GM18909 (cell line): ENCODE results near the gene TENM4.

ENCODE experiments used
- ATAC-seq: cut with Tn5 transposase; IDR thresholded peaks from one replicate; pipeline ENCODE4 v1.9.1; 2021; ENCODE audit warnings: mild to moderate bottlenecking; ENCODE audit not compliant: unreplicated experiment, poor library complexity

TENM4 gene

GRCh38 chr11:79440571-79441460, at the start of gene TENM4:
Gene TENM4 (minus strand): TSS chr11:79441030. CDS start chr11:79069944, 371,086 bp downstream.
- peak; percentile 33 for ATAC-seq

DNA sequence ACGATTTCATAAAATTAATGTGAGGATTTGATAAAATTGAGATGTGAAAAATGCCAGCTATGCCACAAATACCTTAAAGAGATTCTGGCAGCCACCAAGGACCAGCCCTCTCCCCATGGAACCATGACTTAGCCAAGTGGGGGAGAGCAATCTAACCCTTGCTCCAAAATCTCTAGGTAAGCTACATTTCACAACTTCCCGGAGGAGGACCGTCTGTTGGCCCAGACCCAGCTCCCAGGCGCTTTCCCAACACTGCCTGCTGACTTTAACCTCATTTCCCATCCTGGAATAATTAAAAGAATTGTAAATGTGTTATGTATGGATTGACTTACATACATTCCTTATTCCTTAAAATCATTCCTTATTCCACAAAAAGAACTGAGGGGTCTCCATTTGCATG, 47.5 kb upstream of the TENM4 start:
- no peak for ATAC-seq

DNA sequence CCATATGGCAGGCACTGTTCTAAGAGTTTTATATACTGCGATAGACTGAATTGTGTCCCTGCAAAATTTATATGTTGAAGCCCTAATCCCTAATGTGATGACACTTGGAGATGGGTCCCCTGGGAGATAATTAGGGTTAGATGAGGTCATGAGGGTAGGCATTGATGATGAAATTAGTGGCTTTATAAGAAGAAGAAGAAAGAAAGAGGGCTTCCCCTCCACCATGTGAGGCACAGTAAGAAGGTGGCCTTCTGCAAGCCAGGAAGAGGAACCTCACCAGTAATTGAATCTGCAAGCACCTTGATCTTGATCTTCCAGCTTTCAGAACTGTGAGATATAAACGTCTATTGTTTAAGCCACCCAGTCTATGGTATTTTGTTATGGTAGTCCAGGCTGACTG, 46.6 kb upstream of the TENM4 start:
- ATAC-seq: no peak

DNA sequence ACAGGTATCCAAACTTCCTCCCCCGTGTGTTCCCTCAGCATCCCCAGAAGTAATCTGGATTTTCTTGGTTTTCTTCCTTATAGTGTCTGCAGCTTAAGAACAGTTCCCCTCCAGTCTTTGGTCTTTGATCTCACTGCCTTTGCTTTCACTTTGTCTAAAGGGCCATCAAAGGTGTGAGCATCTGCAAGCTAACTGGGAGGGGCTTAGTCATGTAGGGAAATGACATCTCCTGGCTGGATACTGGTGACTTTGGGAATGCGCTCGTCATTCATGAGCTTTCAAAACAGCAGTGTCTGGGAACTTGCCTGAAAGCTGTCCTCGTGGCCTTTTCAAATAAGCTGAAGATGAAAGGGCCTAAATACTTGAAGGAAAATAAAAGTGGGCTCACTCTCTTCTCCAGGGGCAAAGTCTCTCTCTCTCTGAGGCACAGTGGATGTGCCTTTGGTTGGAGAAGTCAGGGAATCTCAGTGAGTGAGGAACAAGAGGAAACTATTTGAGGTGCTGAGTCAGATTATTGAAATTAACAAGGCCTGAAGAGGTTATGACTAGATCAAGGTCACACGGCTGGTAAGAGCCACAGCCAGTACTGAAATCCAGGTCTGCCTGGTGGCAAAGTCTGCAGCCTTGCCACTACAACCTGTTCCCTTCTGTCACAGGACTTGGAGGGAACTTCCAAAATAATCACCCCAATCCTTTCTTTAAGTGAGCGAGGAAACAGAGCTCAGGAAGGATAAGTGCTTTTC, 45.6 kb upstream of the TENM4 start:
- ATAC-seq: no peak

DNA sequence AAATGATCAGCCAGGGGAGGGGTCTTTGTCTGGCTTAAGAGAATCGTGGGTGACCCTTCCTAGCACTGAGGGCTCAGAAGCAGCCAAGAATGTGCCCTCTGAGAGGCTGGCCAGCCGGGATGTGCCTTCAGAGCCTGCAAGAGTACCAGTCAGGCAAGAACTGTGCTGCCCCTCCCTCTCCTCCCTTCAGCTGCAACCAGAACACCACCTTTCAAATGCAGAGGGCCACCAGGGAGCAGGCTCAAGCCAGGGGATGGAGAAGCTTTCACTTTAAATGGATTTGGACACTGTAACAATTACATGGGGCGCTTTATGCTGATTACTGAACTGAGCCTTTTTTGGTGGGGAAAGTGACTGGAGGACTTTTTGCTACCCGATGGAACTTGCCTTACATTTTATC, 44.9 kb upstream of the TENM4 start:
- ATAC-seq: no peak

- ATAC-seq: no peak
These were observed 44.0 kb upstream of the TENM4 start for GRCh38 chr11:79484872-79485271.

- peak; percentile 91 for ATAC-seq
These were observed 42.0 kb upstream of the TENM4 start for GRCh38 chr11:79482800-79483199.

DNA sequence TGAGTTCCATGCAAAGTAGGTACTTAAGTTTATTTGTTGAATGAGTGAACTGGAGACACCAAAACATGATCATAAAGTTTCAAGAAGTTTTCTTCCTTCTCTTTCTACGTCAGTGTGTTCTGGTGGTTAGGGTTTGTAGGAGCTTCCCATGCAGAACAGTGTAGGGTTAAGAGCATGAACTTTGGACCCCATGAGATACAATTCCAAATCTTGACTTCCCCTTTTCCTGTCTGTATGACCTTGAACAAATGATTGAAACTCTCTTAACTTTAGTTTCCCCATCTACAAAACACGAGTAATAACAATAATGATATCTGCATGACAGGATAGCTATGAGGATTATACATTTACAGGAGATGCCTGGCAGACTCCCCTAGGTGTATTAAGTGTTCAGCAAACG, 41.0 kb upstream of the TENM4 start:
- peak; percentile 50 for ATAC-seq

GRCh38 chr11:79480864-79481263, 40.0 kb upstream of the TENM4 start:
- no peak for ATAC-seq

- ATAC-seq: no peak
These were observed 32.1 kb upstream of the TENM4 start for GRCh38 chr11:79472819-79473529.

DNA sequence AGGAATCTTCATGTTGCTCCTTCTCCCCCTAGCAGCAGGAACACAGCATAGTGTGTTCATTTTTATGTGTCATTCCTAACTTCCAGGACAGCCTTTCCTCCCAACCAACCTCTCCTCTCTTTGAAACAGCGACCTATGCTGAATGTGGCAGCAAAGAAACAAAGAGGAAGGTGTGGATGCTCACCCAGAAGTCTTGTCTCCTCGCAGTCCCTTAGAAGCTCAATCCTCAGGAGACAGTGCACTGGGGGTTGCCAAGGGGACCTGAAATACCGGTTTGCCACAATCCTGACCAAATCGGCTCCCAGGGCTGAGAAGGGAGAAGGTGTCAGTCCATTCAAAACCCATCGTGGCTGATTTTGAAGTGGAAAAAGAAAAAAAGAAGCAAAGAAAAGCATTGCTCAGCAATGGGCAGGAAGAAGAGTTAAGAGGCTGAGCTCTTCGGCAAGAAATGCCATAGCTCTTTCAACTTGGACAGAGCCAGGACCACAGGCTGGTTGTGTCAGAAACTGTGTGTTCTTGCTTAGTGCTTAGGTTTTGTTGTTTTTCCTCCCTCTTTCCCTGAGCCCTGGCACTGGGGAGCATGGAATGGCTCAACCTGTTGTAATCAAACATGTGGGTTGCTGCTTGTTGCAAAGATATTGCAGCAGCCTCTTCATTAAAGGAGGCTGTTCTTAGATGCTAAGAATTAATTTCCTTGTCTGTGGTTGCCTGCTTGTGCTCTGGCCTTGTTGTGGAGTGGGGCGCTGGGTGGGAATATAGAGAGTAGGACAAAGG, 30.4 kb upstream of the TENM4 start:
- no peak for ATAC-seq

GRCh38 chr11:79470161-79470560, 29.3 kb upstream of the TENM4 start:
- no peak for ATAC-seq

DNA sequence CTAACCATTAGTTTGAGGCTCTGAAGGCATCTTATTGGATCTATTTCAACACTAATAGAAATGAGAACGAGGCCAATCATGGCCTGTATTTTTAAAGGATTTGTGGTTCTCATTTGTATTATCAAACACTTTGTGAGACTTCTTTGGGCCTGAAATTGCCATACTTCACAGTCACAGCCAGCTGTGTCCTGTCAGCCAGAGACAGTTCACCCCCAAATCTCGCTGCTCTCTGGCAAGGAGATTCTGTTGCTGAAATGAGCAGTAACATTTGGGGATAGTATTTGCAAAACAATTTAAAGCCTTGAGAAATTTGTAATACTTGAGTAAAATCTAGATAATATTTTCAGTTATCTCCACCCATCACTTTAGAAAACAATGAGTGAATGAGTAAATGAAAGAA, 26.9 kb upstream of the TENM4 start:
- ATAC-seq: no peak

GRCh38 chr11:79466411-79466810, 25.6 kb upstream of the TENM4 start:
- no peak for ATAC-seq

- no peak for ATAC-seq
These were observed 24.3 kb upstream of the TENM4 start for GRCh38 chr11:79465160-79465559.

DNA sequence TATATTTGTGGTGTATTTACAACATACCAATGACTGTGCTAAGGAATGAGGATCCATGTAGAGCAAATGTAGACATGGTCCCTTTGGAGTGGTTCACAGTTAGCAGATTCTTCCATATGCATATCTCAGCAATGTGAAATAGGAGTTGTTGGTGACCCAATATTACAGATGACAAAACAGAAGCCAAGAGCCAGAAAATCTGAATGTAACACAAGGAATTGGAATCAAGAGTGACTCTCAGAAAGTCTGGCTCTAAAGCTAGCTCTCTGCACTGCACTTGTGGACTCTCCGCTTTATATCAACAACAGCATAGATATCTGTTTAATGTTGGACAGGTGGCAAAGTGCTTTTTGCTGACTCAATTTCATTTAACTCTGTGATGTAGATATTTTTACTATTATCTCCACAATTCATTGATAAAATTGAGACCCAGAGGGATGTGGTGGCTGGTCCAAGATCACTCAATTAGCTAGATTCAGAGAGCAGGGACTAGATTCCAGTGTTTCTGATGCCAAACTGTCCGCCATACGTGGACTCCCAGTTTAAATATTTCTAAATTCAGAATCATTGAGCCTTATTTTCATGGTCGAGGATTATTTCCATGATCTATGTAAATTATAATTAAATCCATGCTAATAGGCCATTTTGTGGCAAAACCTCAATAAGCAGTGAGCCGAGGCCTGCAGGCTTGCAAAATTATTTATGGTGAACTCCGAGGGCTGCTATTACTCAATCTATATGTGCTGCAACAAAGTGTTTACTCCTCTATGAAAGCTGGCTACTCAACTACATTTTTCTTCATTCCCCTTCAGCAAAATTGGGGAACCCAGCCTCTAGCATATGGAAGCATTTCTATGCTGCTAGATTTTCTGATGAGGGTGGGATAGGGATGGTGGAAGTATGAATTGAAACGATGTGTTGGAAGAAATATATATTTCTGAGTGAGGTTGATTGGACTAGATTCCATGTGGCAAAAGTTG, 21.1 kb upstream of the TENM4 start:
- no peak for ATAC-seq

DNA sequence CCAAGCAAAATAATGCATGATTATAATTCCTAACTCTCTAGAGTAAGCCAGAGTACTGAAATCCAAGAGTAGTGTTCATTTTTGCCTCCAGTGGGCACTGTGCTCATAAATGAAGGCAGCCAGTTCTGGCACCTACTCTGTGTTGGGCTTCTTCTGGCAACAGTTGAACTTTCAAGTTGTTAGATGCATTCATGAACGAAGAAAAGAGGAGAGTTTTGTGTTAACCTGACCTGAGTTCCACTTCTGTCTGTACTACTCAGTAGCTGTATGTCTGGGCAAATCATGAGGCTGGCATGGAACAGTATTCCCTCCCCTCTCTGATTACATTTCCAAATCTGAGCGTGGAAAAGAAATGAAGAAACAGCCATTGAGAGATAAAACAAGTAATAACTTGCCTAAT, 20.3 kb upstream of the TENM4 start:
- peak; percentile 64 for ATAC-seq

GRCh38 chr11:79458709-79459108, 17.9 kb upstream of the TENM4 start:
- no peak for ATAC-seq

DNA sequence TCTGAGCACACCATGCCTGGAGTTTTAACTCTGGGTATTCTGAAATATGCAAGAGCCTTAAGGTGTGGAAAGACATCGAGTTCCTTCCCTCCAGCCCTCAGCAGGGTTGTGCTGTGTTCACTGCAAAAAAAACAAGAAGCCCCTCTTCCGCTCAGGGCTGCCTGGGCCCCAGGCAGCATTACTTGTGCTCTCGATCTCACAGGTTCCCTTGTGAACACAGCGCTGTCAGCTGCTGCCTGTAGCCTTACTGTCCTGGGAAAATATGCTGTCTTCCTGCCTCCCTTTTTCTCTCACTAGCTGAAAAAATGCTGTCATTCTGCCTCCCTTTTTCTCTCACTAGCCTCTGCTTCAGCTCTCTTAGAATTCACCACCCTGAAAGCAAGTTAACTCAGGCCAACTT, 15.7 kb upstream of the TENM4 start:
- ATAC-seq: no peak
